IMR-90 (cell line): ENCODE measurements around the gene PPP1CA. TPM values are rescaled to one million over a fixed set of nuclear protein-coding genes. Genes with fewer than 3 reads are reported as not detected.

ENCODE experiments used
- ATAC-seq: fragments of 200-7000 bp; cut with Tn5 transposase; 2 replicates; pipeline ENCODE4 v1.9.1; 2020; ENCODE audit warnings: low read depth, mild to moderate bottlenecking, moderate library complexity
- BruUV-seq: library from RNA; stranded (reverse); fragments of 400-500 nt; replicated peaks from 2 replicates; lab custom pipeline; 2021; lab: Mats Ljungman, UMichigan
- CTCF ChIA-PET: fragments of 300-600 bp; formaldehyde crosslinking; extraction: SDS; loops from one replicate; lab custom pipeline; 2021; ENCODE audit warnings: antibody characterized with exemption; lab: Yijun Ruan, JAX
- POLR2A ChIA-PET: fragments of 300-600 bp; sonication (Branson Sonifier 250); formaldehyde crosslinking; loops from one replicate; lab custom pipeline; 2022; ENCODE audit warnings: antibody characterized with exemption; ENCODE audit not compliant: unreplicated experiment; lab: Charles Lee
- DNase-seq: peaks from one replicate; pipeline ENCODE4 v3.0.0; 2013
- H2AFZ ChIP-seq: replicated peaks from 2 replicates; pipeline ENCODE3; 2013; ENCODE audit warnings: low read length, mild to moderate bottlenecking; ENCODE audit not compliant: poor library complexity
- H2AK5ac ChIP-seq: 2 replicates; pipeline ENCODE4 v1.6.1; 2013; ENCODE audit warnings: low read depth, low read length, inconsistent platforms
- H2AK9ac ChIP-seq: replicated peaks from 2 replicates; pipeline ENCODE3; 2013; ENCODE audit warnings: mild to moderate bottlenecking, low read depth, low read length, moderate library complexity; ENCODE audit not compliant: poor library complexity
- H2BK120ac ChIP-seq: 2 replicates; pipeline ENCODE4 v1.6.1; 2013; ENCODE audit warnings: low read depth, low read length, inconsistent platforms
- H2BK15ac ChIP-seq: 3 replicates; pipeline ENCODE4 v1.6.1; 2013; ENCODE audit warnings: low read depth, low read length, inconsistent platforms
- H2BK20ac ChIP-seq: 2 replicates; pipeline ENCODE4 v1.6.1; 2013; ENCODE audit warnings: low read depth, mild to moderate bottlenecking, inconsistent platforms, low read length, moderate library complexity
- H2BK5ac ChIP-seq: 2 replicates; pipeline ENCODE4 v1.6.1; 2013; ENCODE audit warnings: mild to moderate bottlenecking, low read depth, low read length, inconsistent platforms; ENCODE audit not compliant: poor library complexity, severe bottlenecking
- H3K14ac ChIP-seq: replicated peaks from 2 replicates; pipeline ENCODE4 v1.6.1; 2013; ENCODE audit warnings: low read depth, low read length, inconsistent platforms
- H3K18ac ChIP-seq: 2 replicates; pipeline ENCODE4 v1.6.1; 2013; ENCODE audit warnings: low read depth, low read length, control low read depth
- H3K23ac ChIP-seq: 2 replicates; pipeline ENCODE4 v1.6.1; 2013; ENCODE audit warnings: low read depth, low read length, inconsistent platforms
- H3K27ac ChIP-seq: 2 replicates; pipeline ENCODE4 v1.5.1; 2013; ENCODE audit warnings: mild to moderate bottlenecking, control low read depth, low read length; ENCODE audit not compliant: insufficient read depth
- H3K27me3 ChIP-seq: 2 replicates; pipeline ENCODE4 v1.6.1; 2013; ENCODE audit warnings: low read length; ENCODE audit not compliant: control insufficient read depth, insufficient read depth
- H3K36me3 ChIP-seq: 2 replicates; pipeline ENCODE4 v1.6.1; 2013; ENCODE audit warnings: low read length, mixed read lengths; ENCODE audit not compliant: control insufficient read depth, insufficient read depth
- H3K4ac ChIP-seq: 2 replicates; pipeline ENCODE4 v1.6.1; 2013; ENCODE audit warnings: low read depth, low read length, inconsistent platforms
- H3K4me1 ChIP-seq: 2 replicates; pipeline ENCODE4 v1.6.1; 2013; ENCODE audit warnings: low read length, mixed read lengths; ENCODE audit not compliant: control insufficient read depth, insufficient read depth
- H3K4me2 ChIP-seq: 2 replicates; pipeline ENCODE4 v1.6.1; 2013; ENCODE audit warnings: low read depth, mild to moderate bottlenecking, control low read depth, low read length, moderate library complexity
- H3K4me3 ChIP-seq: 2 replicates; pipeline ENCODE4 v1.5.1; 2013; ENCODE audit warnings: low read depth, mild to moderate bottlenecking, control low read depth, low read length, moderate library complexity; ENCODE audit not compliant: insufficient read depth
- H3K56ac ChIP-seq: 2 replicates; pipeline ENCODE4 v1.6.1; 2013; ENCODE audit warnings: low read length, inconsistent platforms; ENCODE audit not compliant: insufficient read depth; ENCODE audit errors: extremely low read depth
- H3K79me1 ChIP-seq, 2 experiments: 2 replicates each; pipeline ENCODE4 v1.6.1; 2013; ENCODE audit warnings: low read length in 2 of 2, inconsistent platforms in 1 of 2, low read depth in 1 of 2
- H3K9ac ChIP-seq: 2 replicates; pipeline ENCODE4 v1.6.1; 2013; ENCODE audit warnings: low read depth, low read length, control low read depth
- H3K9me1 ChIP-seq: 2 replicates; pipeline ENCODE4 v1.6.1; 2013; ENCODE audit warnings: low read length, inconsistent platforms; ENCODE audit not compliant: insufficient read depth
- H3K9me3 ChIP-seq: 2 replicates; pipeline ENCODE4 v1.6.1; 2013; ENCODE audit warnings: low read length; ENCODE audit not compliant: control insufficient read depth, insufficient read depth
- H4K20me1 ChIP-seq: 2 replicates; pipeline ENCODE4 v1.6.1; 2013; ENCODE audit warnings: low read length, inconsistent platforms; ENCODE audit not compliant: insufficient read depth
- H4K5ac ChIP-seq: 2 replicates; pipeline ENCODE4 v1.6.1; 2013; ENCODE audit warnings: mild to moderate bottlenecking, low read depth, low read length, control low read depth
- H4K8ac ChIP-seq, 2 experiments: 2 replicates each; pipeline ENCODE4 v1.6.1; 2013; ENCODE audit warnings: low read depth in 2 of 2, low read length in 2 of 2, control low read depth in 1 of 2, inconsistent platforms in 1 of 2
- H4K91ac ChIP-seq: 2 replicates; pipeline ENCODE4 v1.6.1; 2013; ENCODE audit warnings: low read depth, low read length, inconsistent platforms; ENCODE audit not compliant: insufficient read depth
- BHLHE40 ChIP-seq: fragments of 150-350 bp; IDR thresholded peaks from 2 replicates; pipeline ENCODE4 v1.6.1; 2016; ENCODE audit warnings: mild to moderate bottlenecking, low read depth, low read length
- CHD1 ChIP-seq: IDR thresholded peaks from 2 replicates; pipeline ENCODE4 v1.6.1; 2012; ENCODE audit warnings: low read depth, low read length, improper control_type of control experiment
- MAFK ChIP-seq: IDR thresholded peaks from 2 replicates; pipeline ENCODE4 v1.6.1; 2012; ENCODE audit warnings: low read depth, low read length, improper control_type of control experiment
- MAZ ChIP-seq: IDR thresholded peaks from 2 replicates; pipeline ENCODE4 v1.6.1; 2012; ENCODE audit warnings: low read depth, mild to moderate bottlenecking, low read length, improper control_type of control experiment, moderate library complexity, borderline replicate concordance
- MXI1 ChIP-seq: IDR thresholded peaks from 2 replicates; pipeline ENCODE4 v1.6.1; 2012; ENCODE audit warnings: low read depth, mild to moderate bottlenecking, low read length, moderate library complexity, borderline replicate concordance
- NFE2L2 ChIP-seq: fragments of 150-350 bp; IDR thresholded peaks from 2 replicates; pipeline ENCODE4 v1.6.1; 2016; ENCODE audit warnings: low read depth, mild to moderate bottlenecking, low read length
- POLR2A ChIP-seq: IDR thresholded peaks from 2 replicates; pipeline ENCODE4 v1.6.1; 2012; ENCODE audit warnings: mild to moderate bottlenecking, low read depth, low read length
- WGBS, 2 experiments: methylation state at CpG; one replicate each; pipeline versions ENCODE4 v1.1.5 to v1.1.7; 2013; ENCODE audit warnings: missing lambda C conversion rate in 2 of 2; ENCODE audit not compliant: insufficient read length in 1 of 2; ENCODE audit errors: extremely low coverage in 2 of 2; 5-methylcytosine and 5-hydroxymethylcytosine counted together
- dilution Hi-C: fragments of 300-500 bp; cut with HindIII; formaldehyde crosslinking; loops from one replicate; pipeline ENCODE4 v1.14.3; 2018; ENCODE audit warnings: low sequenced_read_pairs; ENCODE audit not compliant: unreplicated experiment
- in situ Hi-C: fragments of 300-500 bp; cut with MboI; formaldehyde crosslinking; loops from 3 replicates; pipeline ENCODE4 v1.14.3; 2019; ENCODE audit warnings: low sequenced_read_pairs, inconsistent platforms, mixed read lengths
- intact Hi-C: fragments of 100-400 bp; cut with micrococcal nuclease; formaldehyde crosslinking; loops from 2 replicates; pipeline ENCODE4 v1.10.0; 2022
- polyA plus RNA-seq, 3 experiments: library from polyadenylated mRNA; depleted of rRNA; stranded (reverse); fragments of >200 nt; gene quantifications; 2 replicates each; pipeline ENCODE4 v1.2.3, GENCODE V29; 2012; ENCODE audit warnings: low replicate concordance in 1 of 3
- total RNA-seq: library from RNA; depleted of rRNA; stranded (reverse); fragments of >200 nt; gene quantifications from 2 replicates; pipeline ENCODE4 v1.2.3, GENCODE V29; 2012
- TF ChIP-seq, protein P1 (sequence below): fragments of 150-350 bp; IDR thresholded peaks from 2 replicates; pipeline ENCODE4 v1.6.1; 2016; ENCODE audit warnings: low read depth, mild to moderate bottlenecking, low read length, moderate library complexity, borderline replicate concordance
- TF ChIP-seq, protein P2 (sequence below): conservative IDR thresholded peaks from 2 replicates; pipeline ENCODE4 v1.5.1; 2012; ENCODE audit warnings: mild to moderate bottlenecking, low read depth, low read length, improper control_type of control experiment

The PPP1CA gene
- total and polyA plus RNA-seq, 2 of the 4 experiments (the other 2 are of a cell fraction) = 228 to 313 TPM

DNA sequence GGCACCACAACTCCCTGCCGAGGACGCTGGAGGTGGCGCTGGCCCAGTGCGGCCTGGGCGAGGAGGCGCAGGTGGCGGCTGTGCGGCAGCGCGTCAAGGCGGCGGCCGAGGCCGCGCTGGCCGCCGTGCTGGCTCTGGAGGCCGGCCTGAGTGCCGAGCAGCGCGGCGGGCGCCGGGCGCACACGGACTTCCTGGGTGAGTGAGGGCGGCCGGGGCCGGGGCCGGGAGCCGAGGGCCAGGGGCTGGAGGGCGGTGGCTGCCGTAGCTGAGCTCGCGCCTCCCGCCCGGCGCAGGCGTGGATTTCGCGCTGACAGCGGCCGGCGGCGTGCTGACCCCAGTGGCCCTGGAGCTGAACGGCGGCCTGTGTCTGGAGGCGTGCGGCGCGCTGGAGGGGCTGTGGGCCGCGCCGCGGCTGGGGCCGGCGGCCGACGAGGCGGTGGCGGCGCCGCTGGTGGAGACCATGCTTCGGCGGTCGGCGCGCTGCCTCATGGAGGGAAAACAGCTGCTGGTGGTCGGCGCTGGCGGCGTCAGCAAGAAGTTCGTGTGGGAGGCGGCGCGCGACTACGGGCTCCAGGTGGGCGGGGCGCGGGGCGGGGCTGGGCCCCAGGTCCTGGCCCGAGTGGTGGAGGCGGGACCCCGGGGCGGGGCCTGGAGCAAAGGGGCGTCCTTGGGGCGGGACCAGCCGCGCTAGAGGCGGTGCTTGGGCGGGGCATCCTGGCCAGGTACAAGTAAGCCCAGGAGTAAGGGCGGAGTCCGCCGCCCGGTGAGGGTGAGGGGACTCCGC is 19.2 kb upstream of the PPP1CA start:
- H2BK120ac ChIP-seq = no peak overlapping the region

More for the DNA sequence above, 19.2 kb upstream of the PPP1CA start:
- Histone ChIP-seq H3K36me3 (no peaks in the 10 kb centered on the region), H2AFZ (peak overlapping the region; percentile 99), H3K27ac (peak overlapping the region; percentile 53; the same call in 1 of the 2 replicates), H3K9me3 (no peaks in the 10 kb centered on the region), H3K4me1 (peaks cover 5% of the 10 kb centered on the region; the same call in 1 of the 2 replicates), H2BK15ac (no peak overlapping the region), H3K4me3 (peak overlapping the region; percentile 55), H4K5ac (no peak overlapping the region), H2BK5ac (no peak overlapping the region), H3K23ac (0 out of 2 replicates have a peak overlapping the region, but pooled peaks have one; percentile 1), H4K8ac (peak overlapping the region in 1 of 2 experiments; percentile 74; a peak in 2 of 4 replicates), H3K56ac (no peak overlapping the region), H2BK20ac (no peak overlapping the region), H3K18ac (no peak overlapping the region), H3K9ac (peak overlapping the region; percentile 48; the same call in 1 of the 2 replicates), H3K9me1 (no peaks in the 10 kb centered on the region), H2AK9ac (peak overlapping the region; percentile 94), H4K20me1 (no peaks in the 10 kb centered on the region), H2AK5ac (peak overlapping the region; percentile 73), H3K4ac (peak overlapping the region; percentile 48; the same call in 1 of the 2 replicates), H3K79me1 (no peaks in the 10 kb centered on the region), H3K4me2 (peak overlapping the region; percentile 72), H3K14ac (no peak overlapping the region), H3K27me3 (no peaks in the 10 kb centered on the region), H4K91ac (peak overlapping the region; percentile 26; the same call in 1 of the 2 replicates)
- no TSS peak for BruUV-seq
- in situ Hi-C loops = no loop called here
- peak; percentile 80 for DNase-seq
- peak; percentile 99 for ATAC-seq
- WGBS, 2 experiments = 2% methylated on average over 81 of the region's 97 CpGs; no CpG with 5 or more reads in 1 of the 2 experiments
- dilution Hi-C loops = no loop called here
- CTCF ChIA-PET = interaction anchor here (1.8 kb wide), 1 partner anchor 19 kb away, joined by 7 read pairs; the partner anchor contains the start of gene PPP1CA
- TF ChIP-seq, protein P1, sequence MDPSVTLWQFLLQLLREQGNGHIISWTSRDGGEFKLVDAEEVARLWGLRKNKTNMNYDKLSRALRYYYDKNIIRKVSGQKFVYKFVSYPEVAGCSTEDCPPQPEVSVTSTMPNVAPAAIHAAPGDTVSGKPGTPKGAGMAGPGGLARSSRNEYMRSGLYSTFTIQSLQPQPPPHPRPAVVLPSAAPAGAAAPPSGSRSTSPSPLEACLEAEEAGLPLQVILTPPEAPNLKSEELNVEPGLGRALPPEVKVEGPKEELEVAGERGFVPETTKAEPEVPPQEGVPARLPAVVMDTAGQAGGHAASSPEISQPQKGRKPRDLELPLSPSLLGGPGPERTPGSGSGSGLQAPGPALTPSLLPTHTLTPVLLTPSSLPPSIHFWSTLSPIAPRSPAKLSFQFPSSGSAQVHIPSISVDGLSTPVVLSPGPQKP = no peak
- TF ChIP-seq NFE2L2 (no peak), MAFK (no peak), POLR2A (no peak; the same call in 1 of the 2 replicates), MXI1 (peak; percentile 90), BHLHE40 (0 out of 2 replicates have a peak, but pooled peaks have one; percentile 38), MAZ (peak; percentile 54; the same call in 1 of the 2 replicates), CHD1 (no peak)
- TF ChIP-seq, protein P2, sequence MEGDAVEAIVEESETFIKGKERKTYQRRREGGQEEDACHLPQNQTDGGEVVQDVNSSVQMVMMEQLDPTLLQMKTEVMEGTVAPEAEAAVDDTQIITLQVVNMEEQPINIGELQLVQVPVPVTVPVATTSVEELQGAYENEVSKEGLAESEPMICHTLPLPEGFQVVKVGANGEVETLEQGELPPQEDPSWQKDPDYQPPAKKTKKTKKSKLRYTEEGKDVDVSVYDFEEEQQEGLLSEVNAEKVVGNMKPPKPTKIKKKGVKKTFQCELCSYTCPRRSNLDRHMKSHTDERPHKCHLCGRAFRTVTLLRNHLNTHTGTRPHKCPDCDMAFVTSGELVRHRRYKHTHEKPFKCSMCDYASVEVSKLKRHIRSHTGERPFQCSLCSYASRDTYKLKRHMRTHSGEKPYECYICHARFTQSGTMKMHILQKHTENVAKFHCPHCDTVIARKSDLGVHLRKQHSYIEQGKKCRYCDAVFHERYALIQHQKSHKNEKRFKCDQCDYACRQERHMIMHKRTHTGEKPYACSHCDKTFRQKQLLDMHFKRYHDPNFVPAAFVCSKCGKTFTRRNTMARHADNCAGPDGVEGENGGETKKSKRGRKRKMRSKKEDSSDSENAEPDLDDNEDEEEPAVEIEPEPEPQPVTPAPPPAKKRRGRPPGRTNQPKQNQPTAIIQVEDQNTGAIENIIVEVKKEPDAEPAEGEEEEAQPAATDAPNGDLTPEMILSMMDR = no peak
- POLR2A ChIA-PET = no interaction called here
- intact Hi-C loops = loop anchor here (5.0 kb wide), 1 partner anchor 61 kb away; the partner anchor contains the start of gene AIP
